Lung (tissue), 12 donors: Measurements from ENCODE around the gene AUTS2. TPM values are rescaled to one million over a fixed set of nuclear protein-coding genes. Genes with fewer than 3 reads are reported as not detected.
A peak's percentile ranks its signal among the peaks of the same experiment; 100 is the strongest.

ENCODE experiments used
- ATAC-seq: fragments of 200-7000 bp; cut with Tn5 transposase; one replicate; pipeline ENCODE4 v1.9.1; 2020; ENCODE audit warnings: moderate number of reproducible peaks; ENCODE audit not compliant: insufficient read depth, low FRiP score
- DNase-seq, 3 donors: peaks; one replicate each; pipeline ENCODE4 v3.0.0-alpha.2; 2013 to 2017
- H3K27ac ChIP-seq, 2 donors: one replicate each; pipeline ENCODE4 v1.5.1; 2013; ENCODE audit warnings: mild to moderate bottlenecking in 2 of 2, moderate library complexity in 2 of 2, control low read depth in 1 of 2, inconsistent platforms in 1 of 2, low read depth in 1 of 2, low read length in 1 of 2
- H3K27me3 ChIP-seq, 3 donors: one replicate each; pipeline ENCODE4 v1.5.1; 2013; ENCODE audit warnings: low read length in 2 of 3; ENCODE audit not compliant: control insufficient read depth in 3 of 3, insufficient read depth in 3 of 3
- H3K36me3 ChIP-seq, 4 donors: one replicate each; pipeline ENCODE4 v1.5.1; 2013; ENCODE audit warnings: low read length in 4 of 4, mild to moderate bottlenecking in 1 of 4, moderate library complexity in 1 of 4; ENCODE audit not compliant: control insufficient read depth in 4 of 4, insufficient read depth in 4 of 4
- H3K4me1 ChIP-seq, 5 donors: one replicate each; pipeline ENCODE4 v1.5.1; 2013; ENCODE audit warnings: low read length in 5 of 5, mild to moderate bottlenecking in 2 of 5, moderate library complexity in 1 of 5; ENCODE audit not compliant: control insufficient read depth in 5 of 5, insufficient read depth in 5 of 5
- H3K4me3 ChIP-seq: one replicate; pipeline ENCODE4 v1.5.1; 2013; ENCODE audit warnings: mild to moderate bottlenecking, control low read depth, moderate library complexity
- H3K9ac ChIP-seq, 2 donors: one replicate each; pipeline ENCODE4 v1.5.1; 2013; ENCODE audit warnings: low read length in 2 of 2, control low read depth in 1 of 2; ENCODE audit not compliant: insufficient read depth in 1 of 2
- H3K9me3 ChIP-seq, 4 donors: one replicate each; pipeline ENCODE4 v1.5.1; 2013; ENCODE audit warnings: low read length in 3 of 4, mild to moderate bottlenecking in 1 of 4, moderate library complexity in 1 of 4; ENCODE audit not compliant: control insufficient read depth in 4 of 4, insufficient read depth in 3 of 4
- CTCF ChIP-seq: IDR thresholded peaks from 2 replicates; pipeline ENCODE4 v1.5.1; 2012; ENCODE audit warnings: mild to moderate bottlenecking; ENCODE audit errors: control extremely low read depth, extremely low read depth
- WGBS, 2 donors: extraction: QIAGEN DNeasy Blood & Tissue Kit; methylation state at CpG; one replicate each; pipeline ENCODE4 v1.1.7; 2013; 5-methylcytosine and 5-hydroxymethylcytosine counted together
- polyA plus RNA-seq, 2 donors: library from polyadenylated mRNA; stranded (reverse); fragments of 200-250 nt; gene quantifications; one replicate each; pipeline ENCODE4 v1.2.1, GENCODE V29; 2013
- total RNA-seq, 2 donors: library from RNA; depleted of rRNA in 1 of 2; stranded (reverse); fragments of >200 nt in 1 of 2; gene quantifications; one replicate each; pipeline ENCODE4 v1.2.1, GENCODE V29; 2014 to 2021
- donor health status: control.
- donor health status: control.
- donor health status: Bipolar disorder and iron deficiency.
- donor health status: healthy.
- donor health status: DM: yes; HTN: yes; CAD: no.

The AUTS2 gene
- total and polyA plus RNA-seq, 4 donors: 11.8 to 115 (median 40.6) TPM

- WGBS, 2 donors: 56 to 66% methylated on average over 3 of the region's 3 CpGs
- DNase-seq: peak in 1 of 3 donors; percentile 38
- peaks cover 0 to 3% (median 0%) of the 10 kb centered on the region in 5 donors for H3K4me1 ChIP-seq
- H3K36me3 ChIP-seq: no peaks in the 10 kb centered on the region
- no peak overlapping the region for H3K9ac ChIP-seq
- no peak for ATAC-seq
- no peak overlapping the region for H3K27ac ChIP-seq
- H3K9me3 ChIP-seq: no peaks in the 10 kb centered on the region
- no peak for TF ChIP-seq CTCF
- no peak overlapping the region for H3K4me3 ChIP-seq
- no peaks in the 10 kb centered on the region for H3K27me3 ChIP-seq
These were observed 929.3 kb downstream of the AUTS2 start for GRCh38 chr7:70527520-70528115.

- no peak for TF ChIP-seq CTCF
- WGBS, 2 donors: 93 to 96% methylated on average over 5 of the region's 5 CpGs
- ATAC-seq (no peak), DNase-seq (no peak)
- no peaks in the 10 kb centered on the region for H3K27me3 ChIP-seq
- no peak overlapping the region for H3K27ac ChIP-seq
- no peak overlapping the region for H3K4me3 ChIP-seq
- peaks cover 0 to 3% (median 0%) of the 10 kb centered on the region in 5 donors for H3K4me1 ChIP-seq
- H3K36me3 ChIP-seq: no peaks in the 10 kb centered on the region
- H3K9ac ChIP-seq: no peak overlapping the region
- H3K9me3 ChIP-seq: no peaks in the 10 kb centered on the region
These were observed 931.2 kb downstream of the AUTS2 start for GRCh38 chr7:70529436-70529835.

- H3K27ac ChIP-seq: no peak overlapping the region
- WGBS, 2 donors: 91 to 95% methylated on average over 8 of the region's 8 CpGs
- DNase-seq (peak in 1 of 3 donors; percentile 21), ATAC-seq (no peak)
- no peak overlapping the region for H3K9ac ChIP-seq
- peaks cover 0 to 3% (median 0%) of the 10 kb centered on the region in 5 donors for H3K4me1 ChIP-seq
- H3K9me3 ChIP-seq: no peaks in the 10 kb centered on the region
- H3K27me3 ChIP-seq: no peaks in the 10 kb centered on the region
- H3K36me3 ChIP-seq: no peaks in the 10 kb centered on the region
- H3K4me3 ChIP-seq: no peak overlapping the region
- TF ChIP-seq CTCF: no peak
These were observed 931.8 kb downstream of the AUTS2 start for GRCh38 chr7:70529914-70530585.

- no peak for TF ChIP-seq CTCF
These were observed 935.3 kb downstream of the AUTS2 start for GRCh38 chr7:70533614-70534013.

More at GRCh38 chr7:70533614-70534013, 935.3 kb downstream of the AUTS2 start:
- Histone ChIP-seq H3K27ac (no peak overlapping the region), H3K9me3 (no peaks in the 10 kb centered on the region), H3K4me1 (no peaks in the 10 kb centered on the region), H3K9ac (no peak overlapping the region), H3K36me3 (no peaks in the 10 kb centered on the region), H3K4me3 (no peak overlapping the region), H3K27me3 (no peaks in the 10 kb centered on the region)
- DNase-seq (no peak), ATAC-seq (no peak)
- WGBS, 2 donors: 85 to 90% methylated on average over 2 of the region's 2 CpGs
